ENCODE measurements around the gene ZSWIM1. TPM values are rescaled to one million over a fixed set of nuclear protein-coding genes. Genes with fewer than 3 reads are reported as not detected.

ZSWIM1 gene
- total and polyA plus RNA-seq, 2 experiments from 2014 or later, result 11.7 to 13.5 TPM

GRCh38 chr20:45857114-45857881 lies 23.7 kb upstream of the ZSWIM1 start, which contains the start of the genes ACOT8 and ZSWIM3:
Gene ACOT8, minus strand, starts transcription at chr20:45857392. Its CDS starts 77 bp downstream, at chr20:45857315.
Gene ZSWIM3, plus strand, starts transcription at chr20:45857614. Its CDS starts 212 bp downstream, at chr20:45857826.
- Histone ChIP-seq H3K9me3 (ENCODE audit: low read depth) (no peaks in the 10 kb centered on the region), H3K36me3 (no peaks in the 10 kb centered on the region), H3K27me3 (no peaks in the 10 kb centered on the region), H3K27ac (peak within 1 kb of the TSS; percentile 73), H3K4me1 (ENCODE audit: low read depth) (peaks cover 12% of the 10 kb centered on the region), H3K4me3 (peak within 1 kb of the TSS; percentile 60)
- TF ChIP-seq CTCF (IDR thresholded peaks at IDR 0.05; ENCODE audit: low read depth, low read length), result no peak
- peak; percentile 100 for DNase-seq (ENCODE audit: low read depth in 1 of 2, low spot score in 1 of 2)

GRCh38 chr20:45857882-45858216 lies 23.2 kb upstream of the ZSWIM1 start:
- H3K27me3 ChIP-seq, result no peaks in the 10 kb centered on the region
- H3K27ac ChIP-seq, result peak overlapping the region; percentile 73
- H3K4me1 ChIP-seq (ENCODE audit: low read depth), result peaks cover 12% of the 10 kb centered on the region
- no peaks in the 10 kb centered on the region for H3K9me3 ChIP-seq (ENCODE audit: low read depth)
- no peak for DNase-seq (ENCODE audit: low read depth in 1 of 2, low spot score in 1 of 2)
- H3K4me3 ChIP-seq, result peak overlapping the region; percentile 60
- H3K36me3 ChIP-seq, result no peaks in the 10 kb centered on the region
- TF ChIP-seq CTCF (IDR thresholded peaks at IDR 0.05; ENCODE audit: low read depth, low read length), result no peak

DNA sequence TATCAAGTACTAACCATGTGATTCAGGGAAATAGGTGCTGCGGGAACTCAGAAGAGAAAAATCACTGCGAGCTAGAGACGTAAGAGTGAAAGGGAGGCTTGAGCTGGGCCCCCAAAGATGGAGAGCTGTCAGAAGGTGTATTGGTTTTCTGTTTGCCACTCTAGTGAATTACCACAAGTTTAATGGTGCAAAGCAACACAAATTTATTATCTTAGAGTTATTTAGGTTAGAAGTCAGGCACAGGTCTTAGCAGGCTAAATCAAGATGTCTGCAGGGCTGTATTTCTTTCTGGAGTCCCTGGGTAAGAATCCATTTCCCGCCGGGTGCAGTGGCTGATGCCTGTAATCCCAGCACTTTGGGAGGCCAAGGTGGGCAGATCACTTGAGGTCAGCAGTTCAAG lies 21.1 kb upstream of the ZSWIM1 start:
- Histone ChIP-seq H3K27me3 (no peaks in the 10 kb centered on the region), H3K27ac (no peak overlapping the region), H3K9me3 (ENCODE audit: low read depth) (no peaks in the 10 kb centered on the region), H3K4me1 (ENCODE audit: low read depth) (peaks cover 12% of the 10 kb centered on the region), H3K4me3 (no peak overlapping the region), H3K36me3 (no peaks in the 10 kb centered on the region)
- TF ChIP-seq CTCF (IDR thresholded peaks at IDR 0.05; ENCODE audit: low read depth, low read length), result no peak
- no peak for DNase-seq (ENCODE audit: low read depth in 1 of 2, low spot score in 1 of 2)

DNA sequence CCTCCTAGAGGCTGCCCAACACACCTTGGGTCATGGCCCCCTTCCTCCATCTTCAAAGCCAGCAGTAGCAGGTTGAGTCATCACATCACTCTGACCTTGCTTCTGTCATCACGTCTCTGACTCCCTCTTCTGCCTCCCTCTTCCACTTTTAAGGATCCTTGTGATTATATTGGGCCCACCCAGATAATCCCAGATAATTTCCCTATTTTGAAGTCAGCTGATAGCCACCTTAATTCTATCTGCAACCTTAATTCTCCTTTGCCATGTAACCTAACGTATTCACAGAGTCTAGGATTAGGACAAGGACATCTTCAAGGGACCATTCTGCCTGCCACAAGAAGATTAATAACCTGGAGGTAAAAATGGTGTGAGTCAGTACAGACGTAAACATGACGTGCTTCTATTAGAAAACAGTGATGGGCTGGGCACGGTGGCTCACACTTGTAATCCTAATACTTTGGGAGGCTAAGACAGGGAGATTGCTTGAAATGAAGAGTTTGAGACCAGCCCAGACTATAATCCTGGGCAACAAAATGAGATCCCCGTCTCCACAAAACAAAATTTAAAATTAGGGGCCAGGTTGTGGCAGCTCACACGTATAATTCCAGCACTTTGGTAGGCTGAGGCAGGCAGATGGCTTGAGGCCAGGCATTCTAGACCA lies 20.3 kb upstream of the ZSWIM1 start:
- H3K9me3 ChIP-seq (ENCODE audit: low read depth), result no peaks in the 10 kb centered on the region
- H3K27ac ChIP-seq, result no peak overlapping the region
- H3K4me1 ChIP-seq (ENCODE audit: low read depth), result peaks cover 12% of the 10 kb centered on the region
- H3K4me3 ChIP-seq, result no peak overlapping the region
- no peaks in the 10 kb centered on the region for H3K27me3 ChIP-seq
- DNase-seq (ENCODE audit: low read depth in 1 of 2, low spot score in 1 of 2), result no peak
- no peaks in the 10 kb centered on the region for H3K36me3 ChIP-seq
- TF ChIP-seq CTCF (IDR thresholded peaks at IDR 0.05; ENCODE audit: low read depth, low read length), result no peak

- Histone ChIP-seq H3K9me3 (ENCODE audit: low read depth) (no peaks in the 10 kb centered on the region), H3K4me1 (ENCODE audit: low read depth) (peaks cover 6% of the 10 kb centered on the region), H3K27ac (no peak overlapping the region), H3K36me3 (no peaks in the 10 kb centered on the region), H3K4me3 (no peak overlapping the region), H3K27me3 (no peaks in the 10 kb centered on the region)
- no peak for TF ChIP-seq CTCF (IDR thresholded peaks at IDR 0.05; ENCODE audit: low read depth, low read length)
- DNase-seq (ENCODE audit: low read depth in 1 of 2, low spot score in 1 of 2), result no peak
These were observed 19.6 kb upstream of the ZSWIM1 start for GRCh38 chr20:45861221-45862075.
